ENCODE results near the gene FBXO8.
"Not testable (repeated sequence)": the region's sequence is repeated elsewhere in the genome, so short reads cannot be mapped to it uniquely, and the experiment has no call there.

The FBXO8 gene

DNA sequence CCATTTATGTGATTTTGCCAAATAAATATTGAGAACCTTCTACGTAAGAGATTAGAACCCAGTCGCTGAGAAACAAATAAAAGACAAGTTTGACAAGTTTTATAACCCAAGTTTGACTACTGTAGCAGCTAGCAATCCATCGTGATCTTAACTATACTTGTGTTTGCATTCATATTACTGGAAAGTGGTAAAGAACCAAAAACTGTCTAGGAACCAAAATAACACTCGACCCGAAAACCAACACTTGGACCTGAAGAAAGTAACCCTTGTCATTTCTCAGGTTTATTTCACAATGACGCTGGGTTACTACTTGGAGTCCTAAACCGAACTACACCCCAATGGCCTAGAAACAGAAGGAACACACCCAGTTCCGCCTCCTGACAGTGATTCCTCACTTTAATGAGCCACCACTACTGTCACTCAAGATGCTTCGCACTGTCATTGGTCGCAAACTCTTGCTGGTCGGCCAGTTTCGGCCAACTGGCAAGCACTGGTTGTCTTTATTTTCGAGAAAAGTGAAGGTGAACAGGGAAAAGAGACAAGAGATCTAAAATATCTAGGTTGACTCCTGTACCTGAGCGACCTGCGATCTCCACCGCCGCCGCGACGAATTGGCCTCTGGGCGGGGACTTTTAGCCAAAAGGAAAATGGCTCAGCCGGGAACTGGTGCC lies 496 bp downstream of the FBXO8 start:
- DNase-seq (ENCODE audit: low read depth) = peak; percentile 94

DNA sequence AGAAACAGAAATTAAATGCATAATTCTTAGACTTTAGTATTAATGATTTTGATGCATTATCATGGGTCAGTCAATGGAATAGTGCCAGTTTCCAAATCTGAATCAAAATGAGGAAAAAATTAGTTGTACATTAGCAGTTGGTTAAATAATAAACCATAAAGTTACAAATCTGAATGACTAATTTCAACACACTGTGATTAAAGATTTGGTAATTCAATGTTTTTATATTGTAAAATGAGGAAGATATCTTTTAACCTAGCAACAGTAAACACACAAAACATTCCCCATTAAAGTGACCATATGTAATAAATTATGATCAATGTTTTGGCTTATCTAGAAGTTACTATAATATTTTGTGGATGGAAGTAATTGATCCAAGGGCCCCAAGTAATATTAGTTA lies 1.6 kb downstream of the FBXO8 start:
- DNase-seq (ENCODE audit: low read depth) = no peak

DNA sequence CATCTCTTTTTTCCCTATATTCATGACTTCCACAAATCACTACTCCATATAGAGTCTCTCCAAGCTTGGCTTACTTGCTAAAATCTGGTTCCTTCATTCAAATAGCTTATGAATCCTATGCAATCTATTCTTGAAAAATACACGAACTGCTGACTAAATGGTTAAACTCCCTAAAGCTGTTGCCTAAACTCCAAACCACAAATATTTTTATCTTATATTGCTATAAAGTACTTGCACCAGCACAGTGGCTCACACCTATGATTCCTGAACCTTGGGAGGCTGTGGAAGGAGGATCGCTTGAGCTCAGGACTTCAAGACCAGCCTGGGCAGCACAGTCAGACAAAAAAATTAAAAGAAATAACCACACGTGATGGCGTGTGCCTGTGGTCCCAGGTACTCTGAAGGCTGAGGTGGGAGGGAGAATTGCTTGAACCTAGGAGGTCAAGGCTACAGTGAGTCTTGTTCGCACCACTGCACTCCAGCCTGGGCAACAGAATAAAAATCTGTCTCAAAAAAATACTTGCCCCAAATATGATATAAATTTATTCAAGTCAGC lies 2.2 kb downstream of the FBXO8 start:
- DNase-seq (ENCODE audit: low read depth) = no peak

DNA sequence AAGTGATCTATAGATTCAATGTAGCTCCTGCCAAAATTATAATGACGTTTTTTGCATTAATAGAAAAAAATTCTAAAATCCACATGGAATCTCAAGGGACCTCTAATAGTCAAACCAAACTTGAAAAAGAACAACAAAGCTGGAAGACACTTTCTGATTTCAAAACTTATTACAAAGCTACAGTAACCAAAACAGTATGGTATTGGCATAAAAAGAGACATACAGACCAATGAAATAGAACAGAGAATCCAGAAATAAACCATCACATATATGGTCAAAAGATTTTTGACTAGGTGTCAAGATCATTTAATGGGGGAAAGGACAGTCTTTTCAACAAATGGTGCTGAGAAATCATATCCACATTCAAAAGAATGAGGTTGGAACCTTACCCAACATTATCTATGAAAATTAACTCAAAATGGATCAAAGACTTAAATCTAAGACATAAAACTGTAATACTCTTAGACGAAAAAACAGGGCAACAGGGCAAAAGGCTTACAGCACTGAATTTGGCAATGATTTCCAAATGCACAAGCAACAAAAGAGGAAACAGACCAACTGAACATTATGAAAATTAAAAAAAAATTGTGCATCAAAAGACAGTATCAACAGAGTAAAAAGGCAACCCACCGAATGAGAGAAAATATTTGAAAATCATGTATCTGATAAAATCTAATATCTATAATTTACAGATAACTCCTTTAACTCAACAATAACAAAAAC lies 3.9 kb downstream of the FBXO8 start:
- DNase-seq (ENCODE audit: low read depth) = no peak

DNA sequence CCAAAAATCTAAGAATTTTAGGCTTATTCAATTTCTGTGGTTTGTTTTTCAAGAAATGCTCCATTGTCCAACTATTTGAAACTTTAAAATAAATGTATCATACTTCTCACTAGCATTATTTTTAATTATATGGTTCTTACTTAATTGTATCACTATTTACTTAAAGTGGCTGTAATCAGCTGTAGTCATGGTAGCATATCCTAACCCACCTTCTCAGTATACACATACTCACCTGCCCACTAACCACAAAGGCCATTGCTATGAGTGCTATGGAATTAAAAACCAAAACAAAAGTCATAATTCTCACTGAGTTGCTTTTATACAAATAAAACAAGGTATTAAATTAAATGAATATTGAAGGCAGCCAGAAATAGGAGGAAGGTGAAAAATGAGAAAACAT lies 5.0 kb downstream of the FBXO8 start:
- DNase-seq (ENCODE audit: low read depth) = no peak

GRCh38 chr4:174277433-174277832 lies 6.0 kb downstream of the FBXO8 start:
- DNase-seq (ENCODE audit: low read depth) = no peak

DNA sequence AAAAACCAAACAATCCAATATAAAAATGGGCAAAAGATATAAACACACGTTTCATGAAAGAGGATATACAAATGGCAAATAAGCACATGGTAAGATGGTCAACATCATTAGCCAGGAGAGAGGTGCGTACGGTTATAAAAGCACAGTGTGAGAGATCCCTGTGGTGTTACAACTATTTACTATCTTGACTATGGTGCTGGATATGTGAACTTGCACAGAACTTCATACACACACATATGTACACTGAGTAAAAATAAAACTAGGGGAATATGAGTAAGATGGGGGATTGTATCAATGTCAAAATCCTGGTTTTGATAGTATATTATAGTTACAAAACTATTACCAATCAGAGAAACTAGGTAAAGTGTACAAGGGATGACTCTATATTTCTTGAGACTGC lies 8.4 kb downstream of the FBXO8 start:
- DNase-seq (ENCODE audit: low read depth) = no peak

- DNase-seq (ENCODE audit: low read depth) = no peak
These were observed 9.0 kb downstream of the FBXO8 start for GRCh38 chr4:174274436-174274835.

- no peak for DNase-seq (ENCODE audit: low read depth)
These were observed 9.5 kb downstream of the FBXO8 start for GRCh38 chr4:174273930-174274329.

DNA sequence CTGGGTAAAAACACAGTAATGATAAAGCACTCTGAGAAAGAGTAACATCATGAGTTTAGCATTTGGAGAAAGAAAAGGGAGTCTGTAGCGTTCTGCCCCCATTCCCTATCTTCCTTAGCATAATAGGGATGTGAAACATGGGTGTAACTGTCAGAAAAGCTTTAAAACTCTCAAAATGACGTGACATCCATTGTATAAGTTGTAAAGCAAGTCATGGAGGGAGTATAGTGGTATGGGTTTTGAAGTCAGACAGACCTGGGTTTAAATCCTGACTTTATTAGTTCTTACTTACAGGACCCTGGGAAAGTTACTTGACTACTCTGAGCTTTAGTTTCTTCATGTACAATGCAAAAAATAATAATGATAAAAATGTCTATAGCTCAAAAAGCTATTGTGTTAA lies 17.1 kb downstream of the FBXO8 start:
- DNase-seq (ENCODE audit: low read depth) = no peak

DNA sequence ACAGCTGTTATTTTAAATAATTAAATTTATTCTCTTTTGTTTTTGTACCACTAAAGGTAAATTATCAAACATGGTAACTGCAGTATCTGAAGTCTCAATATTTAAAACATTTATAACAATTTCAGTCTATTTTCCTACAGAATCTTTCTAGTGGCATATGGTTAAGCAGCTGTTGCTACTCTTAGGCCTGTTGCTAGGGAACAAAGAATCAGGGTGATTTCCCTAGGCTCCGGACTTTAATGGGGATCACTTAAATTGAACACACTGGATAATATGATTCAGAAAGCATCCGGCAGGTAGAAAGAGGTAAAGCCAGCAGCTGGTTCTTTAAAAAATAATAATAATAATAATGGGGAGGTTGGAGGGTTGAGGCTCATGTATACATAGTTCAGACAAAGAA lies 17.6 kb downstream of the FBXO8 start:
- DNase-seq (ENCODE audit: low read depth) = no peak

DNA sequence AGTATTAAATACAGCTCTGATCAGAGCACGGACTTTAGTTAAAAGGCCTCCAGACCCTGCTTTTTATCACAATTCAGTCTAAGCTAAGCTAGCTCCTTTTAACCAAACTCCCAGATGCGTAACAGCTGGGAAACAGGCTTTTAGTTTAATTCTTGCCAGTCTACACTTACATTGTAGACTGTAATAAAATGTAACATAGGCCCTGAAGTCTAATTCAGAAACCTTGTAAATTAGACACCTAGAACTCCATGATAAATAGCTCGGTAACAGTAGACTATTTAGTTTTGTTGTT lies 20.1 kb downstream of the FBXO8 start:
- no peak for DNase-seq (ENCODE audit: low read depth)

DNA sequence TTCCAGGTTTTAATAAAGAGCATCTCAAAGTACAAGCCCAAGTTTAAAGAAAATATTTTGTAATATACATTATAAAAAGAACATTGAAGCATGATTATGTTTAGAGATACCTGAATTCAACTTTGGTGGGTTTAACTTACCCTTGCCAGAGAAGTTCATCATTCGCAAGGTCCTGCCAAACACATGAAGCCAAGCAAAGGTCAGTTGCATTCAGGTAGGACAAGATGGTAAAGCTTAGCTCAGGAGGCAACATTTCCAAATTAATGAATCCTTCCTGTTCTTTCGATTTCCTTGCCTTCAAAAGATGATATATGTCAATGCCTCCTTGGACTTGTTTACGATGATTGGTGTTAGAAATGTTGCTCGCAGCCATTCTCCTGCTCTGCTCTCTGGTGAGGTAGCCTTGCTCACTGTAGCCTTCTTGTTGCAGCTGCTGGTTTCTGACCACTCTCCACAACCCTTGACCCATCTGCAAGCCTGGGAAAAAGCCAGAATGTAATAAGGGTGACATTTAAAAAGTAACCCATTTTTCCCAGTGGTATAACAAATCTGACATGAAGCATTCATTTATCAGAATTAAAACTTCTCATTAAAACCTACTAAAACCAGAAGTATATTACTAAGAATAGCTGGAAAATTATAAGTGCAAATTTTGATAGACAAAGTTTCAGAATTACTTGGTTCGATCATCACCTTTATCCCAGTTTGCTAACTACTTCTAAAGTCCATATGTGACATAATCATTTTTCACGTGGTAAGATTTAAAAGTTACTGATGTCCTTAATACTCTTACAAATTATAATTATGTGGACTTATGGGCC lies 20.6 kb downstream of the FBXO8 start:
- no peak for DNase-seq (ENCODE audit: low read depth)

DNA sequence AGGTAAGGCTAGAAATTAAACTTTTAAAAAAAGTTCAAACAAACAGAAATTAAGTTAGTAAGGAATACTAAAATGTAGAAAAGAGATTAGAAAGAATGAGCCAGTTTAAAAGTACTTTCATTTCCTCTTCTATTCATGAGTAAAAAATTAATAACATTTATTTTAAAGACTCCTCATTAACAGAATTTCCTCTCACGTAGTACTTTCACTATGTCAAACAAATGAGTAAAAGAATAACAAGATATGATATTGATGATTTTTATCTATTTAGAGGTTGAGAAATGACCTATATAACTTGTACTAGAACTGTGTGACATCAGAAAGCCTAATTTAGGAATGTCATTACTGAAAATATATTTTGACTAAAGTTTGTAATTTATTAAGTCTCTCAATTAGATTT lies 22.0 kb downstream of the FBXO8 start:
- not testable (repeated sequence) for DNase-seq (ENCODE audit: low read depth)

DNA sequence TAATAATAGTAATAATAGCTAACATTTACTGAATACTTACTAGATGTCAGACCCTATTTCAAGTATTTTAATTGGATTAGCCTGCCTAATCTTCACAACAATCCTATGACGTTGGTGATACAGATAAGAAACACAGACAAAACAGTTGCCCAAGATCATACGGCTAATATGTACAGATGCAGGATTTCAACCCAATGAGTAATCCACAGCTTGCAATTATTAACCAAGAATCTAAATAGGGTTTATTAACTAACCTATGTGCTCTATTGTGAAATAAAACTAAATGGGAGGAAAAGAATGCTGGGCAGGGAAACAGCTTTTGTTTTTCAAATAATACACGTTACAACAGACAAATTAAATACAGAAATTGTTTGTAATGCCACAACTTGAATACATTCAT lies 23.4 kb downstream of the FBXO8 start:
- DNase-seq (ENCODE audit: low read depth) = peak; percentile 81

- DNase-seq (ENCODE audit: low read depth) = no peak
These were observed 23.9 kb downstream of the FBXO8 start for GRCh38 chr4:174259580-174259979.

GRCh38 chr4:174256277-174256713 lies 27.2 kb downstream of the FBXO8 start:
- peak; percentile 3 for DNase-seq (ENCODE audit: low read depth)

- peak; percentile 39 for DNase-seq (ENCODE audit: low read depth)
These were observed 27.7 kb downstream of the FBXO8 start for GRCh38 chr4:174255786-174256185.

GRCh38 chr4:174255374-174255773 lies 28.1 kb downstream of the FBXO8 start:
- DNase-seq (ENCODE audit: low read depth) = no peak

- DNase-seq (ENCODE audit: low read depth) = no peak
These were observed 28.9 kb downstream of the FBXO8 start for GRCh38 chr4:174254613-174255012.

GRCh38 chr4:174252412-174252811 lies 31.1 kb downstream of the FBXO8 start:
- DNase-seq (ENCODE audit: low read depth) = no peak

GRCh38 chr4:174248407-174248806 lies 35.1 kb downstream of the FBXO8 start:
- DNase-seq (ENCODE audit: low read depth) = no peak

GRCh38 chr4:174245714-174246113 lies 37.8 kb downstream of the FBXO8 start:
- no peak for DNase-seq (ENCODE audit: low read depth)
